Erythroblast (primary cell): Measurements from ENCODE around the gene SH3BP5.

ENCODE experiments used
- GATA1 ChIP-seq: IDR thresholded peaks from 2 replicates; pipeline ENCODE4 v1.6.1; 2011; ENCODE audit warnings: low read depth, mild to moderate bottlenecking, control low read depth, low read length, moderate library complexity
- POLR2A ChIP-seq: IDR thresholded peaks from 2 replicates; pipeline ENCODE4 v1.6.1; 2011; ENCODE audit warnings: mild to moderate bottlenecking, low read length

- TF ChIP-seq POLR2A (no peak), GATA1 (no peak)
These were observed 15.3 kb upstream of the SH3BP5 start for GRCh38 chr3:15347737-15348110.
